Upper lobe of left lung (tissue), 4 donors: ENCODE results near the gene FAM13A.

ENCODE experiments used
- CTCF ChIP-seq, 6 experiments: fragments of 450-650 bp in 4 of 6; fragments of 200-600 bp in 2 of 6; sonication (generic) in 2 of 6; IDR thresholded peaks; one replicate each; pipeline ENCODE4 v1.5.1; 2016 to 2019; ENCODE audit warnings: antibody characterized with exemption in 6 of 6
- EP300 ChIP-seq, 4 donors: sonication (generic); formaldehyde crosslinking; IDR thresholded peaks; one replicate each; pipeline ENCODE4 v1.5.1; 2017; ENCODE audit warnings: antibody characterized with exemption in 4 of 4, control low read depth in 2 of 4
- POLR2A ChIP-seq, 4 donors: fragments of 450-650 bp; IDR thresholded peaks; one replicate each; pipeline ENCODE4 v1.5.1; 2016 to 2017; ENCODE audit warnings: antibody characterized with exemption in 4 of 4, mild to moderate bottlenecking in 2 of 4
- POLR2AphosphoS5 ChIP-seq, 2 donors: sonication (generic); formaldehyde crosslinking; IDR thresholded peaks; one replicate each; pipeline ENCODE4 v1.5.1; 2017; ENCODE audit warnings: antibody characterized with exemption in 2 of 2

- no peak for TF ChIP-seq POLR2AphosphoS5 (IDR thresholded peaks at IDR 0.05)
- no peak for TF ChIP-seq EP300 (IDR thresholded peaks at IDR 0.05)
- TF ChIP-seq CTCF (IDR thresholded peaks at IDR 0.05): no peak
- no peak for TF ChIP-seq POLR2A (IDR thresholded peaks at IDR 0.05)
These were observed 299.9 kb downstream of the FAM13A start for GRCh38 chr4:88757067-88757466.
